ENCODE data around the gene ABCC4.

DNA sequence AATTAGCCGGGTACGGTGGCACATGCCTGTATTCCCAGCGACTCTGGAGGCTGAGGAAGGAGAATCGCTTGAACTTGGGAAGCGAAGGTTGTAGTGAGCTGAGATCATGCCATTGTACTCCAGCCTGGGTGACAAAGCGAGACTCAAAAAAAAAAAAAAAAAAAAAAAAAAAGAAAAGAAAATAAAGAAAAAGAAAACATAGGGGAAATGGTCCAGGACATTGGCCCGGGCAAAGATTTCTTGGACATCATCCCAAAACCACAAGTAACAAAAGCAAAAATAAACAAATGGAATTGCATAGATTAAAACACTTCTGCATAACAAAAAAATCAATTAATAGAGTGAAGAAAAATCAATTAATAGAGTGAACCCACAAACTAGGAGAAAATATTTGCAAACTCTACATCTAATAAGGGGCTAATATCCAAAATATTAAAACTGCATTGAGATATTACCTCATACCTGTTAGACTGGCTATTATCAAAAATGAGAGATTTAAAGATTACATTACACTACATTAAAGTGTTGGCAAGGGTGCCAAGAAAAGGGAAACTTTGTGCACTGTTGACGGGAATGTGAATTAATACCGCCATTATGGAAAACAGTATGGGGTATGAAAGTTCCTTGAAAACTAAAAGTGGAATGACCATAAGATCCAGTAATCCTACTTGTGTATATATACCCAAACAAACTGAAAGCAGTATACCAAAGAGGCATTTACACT, 18.5 kb upstream of the ABCC4 start:
- TF ChIP-seq, protein P1, sequence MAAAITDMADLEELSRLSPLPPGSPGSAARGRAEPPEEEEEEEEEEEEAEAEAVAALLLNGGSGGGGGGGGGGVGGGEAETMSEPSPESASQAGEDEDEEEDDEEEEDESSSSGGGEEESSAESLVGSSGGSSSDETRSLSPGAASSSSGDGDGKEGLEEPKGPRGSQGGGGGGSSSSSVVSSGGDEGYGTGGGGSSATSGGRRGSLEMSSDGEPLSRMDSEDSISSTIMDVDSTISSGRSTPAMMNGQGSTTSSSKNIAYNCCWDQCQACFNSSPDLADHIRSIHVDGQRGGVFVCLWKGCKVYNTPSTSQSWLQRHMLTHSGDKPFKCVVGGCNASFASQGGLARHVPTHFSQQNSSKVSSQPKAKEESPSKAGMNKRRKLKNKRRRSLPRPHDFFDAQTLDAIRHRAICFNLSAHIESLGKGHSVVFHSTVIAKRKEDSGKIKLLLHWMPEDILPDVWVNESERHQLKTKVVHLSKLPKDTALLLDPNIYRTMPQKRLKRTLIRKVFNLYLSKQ (tag by site-specific recombination; IDR thresholded peaks at IDR 0.05; ENCODE audit: borderline replicate concordance), result no peak
- no peak for TF ChIP-seq YY1 (tag by site-specific recombination; IDR thresholded peaks at IDR 0.05)
- TF ChIP-seq, protein P2, sequence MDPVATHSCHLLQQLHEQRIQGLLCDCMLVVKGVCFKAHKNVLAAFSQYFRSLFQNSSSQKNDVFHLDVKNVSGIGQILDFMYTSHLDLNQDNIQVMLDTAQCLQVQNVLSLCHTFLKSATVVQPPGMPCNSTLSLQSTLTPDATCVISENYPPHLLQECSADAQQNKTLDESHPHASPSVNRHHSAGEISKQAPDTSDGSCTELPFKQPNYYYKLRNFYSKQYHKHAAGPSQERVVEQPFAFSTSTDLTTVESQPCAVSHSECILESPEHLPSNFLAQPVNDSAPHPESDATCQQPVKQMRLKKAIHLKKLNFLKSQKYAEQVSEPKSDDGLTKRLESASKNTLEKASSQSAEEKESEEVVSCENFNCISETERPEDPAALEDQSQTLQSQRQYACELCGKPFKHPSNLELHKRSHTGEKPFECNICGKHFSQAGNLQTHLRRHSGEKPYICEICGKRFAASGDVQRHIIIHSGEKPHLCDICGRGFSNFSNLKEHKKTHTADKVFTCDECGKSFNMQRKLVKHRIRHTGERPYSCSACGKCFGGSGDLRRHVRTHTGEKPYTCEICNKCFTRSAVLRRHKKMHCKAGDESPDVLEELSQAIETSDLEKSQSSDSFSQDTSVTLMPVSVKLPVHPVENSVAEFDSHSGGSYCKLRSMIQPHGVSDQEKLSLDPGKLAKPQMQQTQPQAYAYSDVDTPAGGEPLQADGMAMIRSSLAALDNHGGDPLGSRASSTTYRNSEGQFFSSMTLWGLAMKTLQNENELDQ (tag by site-specific recombination; IDR thresholded peaks at IDR 0.05; ENCODE audit: low read depth), result no peak
- TF ChIP-seq ZNF776 (tag by site-specific recombination; IDR thresholded peaks at IDR 0.05; ENCODE audit: borderline replicate concordance), result no peak
- TF ChIP-seq, protein P3, sequence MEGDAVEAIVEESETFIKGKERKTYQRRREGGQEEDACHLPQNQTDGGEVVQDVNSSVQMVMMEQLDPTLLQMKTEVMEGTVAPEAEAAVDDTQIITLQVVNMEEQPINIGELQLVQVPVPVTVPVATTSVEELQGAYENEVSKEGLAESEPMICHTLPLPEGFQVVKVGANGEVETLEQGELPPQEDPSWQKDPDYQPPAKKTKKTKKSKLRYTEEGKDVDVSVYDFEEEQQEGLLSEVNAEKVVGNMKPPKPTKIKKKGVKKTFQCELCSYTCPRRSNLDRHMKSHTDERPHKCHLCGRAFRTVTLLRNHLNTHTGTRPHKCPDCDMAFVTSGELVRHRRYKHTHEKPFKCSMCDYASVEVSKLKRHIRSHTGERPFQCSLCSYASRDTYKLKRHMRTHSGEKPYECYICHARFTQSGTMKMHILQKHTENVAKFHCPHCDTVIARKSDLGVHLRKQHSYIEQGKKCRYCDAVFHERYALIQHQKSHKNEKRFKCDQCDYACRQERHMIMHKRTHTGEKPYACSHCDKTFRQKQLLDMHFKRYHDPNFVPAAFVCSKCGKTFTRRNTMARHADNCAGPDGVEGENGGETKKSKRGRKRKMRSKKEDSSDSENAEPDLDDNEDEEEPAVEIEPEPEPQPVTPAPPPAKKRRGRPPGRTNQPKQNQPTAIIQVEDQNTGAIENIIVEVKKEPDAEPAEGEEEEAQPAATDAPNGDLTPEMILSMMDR (tag by site-specific recombination; IDR thresholded peaks at IDR 0.05), result no peak
